Keratinocyte (primary cell): ENCODE data around the gene BANK1. TPM values are rescaled to one million over a fixed set of nuclear protein-coding genes. Genes with fewer than 3 reads are reported as not detected.

Experiments
- DNase-seq: peaks from one replicate; pipeline ENCODE4 v3.0.0-alpha.2; 2011; ENCODE audit warnings: low read depth, missing footprints, low spot score
- FAIRE-seq: peaks from 2 replicates; lab custom pipeline; 2011; peaks lifted over from hg19 to GRCh38; lab: Jason Lieb, UNC
- H2AFZ ChIP-seq: 2 replicates; pipeline ENCODE4 v1.6.0; 2012; ENCODE audit warnings: low read length, control low read depth, inconsistent platforms; ENCODE audit not compliant: control insufficient read depth
- H3K27ac ChIP-seq: 2 replicates; pipeline ENCODE4 v1.5.1; 2011; ENCODE audit warnings: low read length; ENCODE audit not compliant: control insufficient read depth, insufficient read depth
- H3K27me3 ChIP-seq: 3 replicates; pipeline ENCODE4 v1.6.0; 2011; ENCODE audit warnings: low read length; ENCODE audit not compliant: control insufficient read depth, insufficient read depth; ENCODE audit errors: extremely low read depth
- H3K36me3 ChIP-seq, 2 experiments: 2 replicates in 1 of 2; 3 replicates in 1 of 2; pipeline ENCODE4 v1.5.1; 2011; ENCODE audit warnings: low read length in 2 of 2, mild to moderate bottlenecking in 1 of 2; ENCODE audit not compliant: control insufficient read depth in 2 of 2, insufficient read depth in 2 of 2; ENCODE audit errors: extremely low read depth in 1 of 2
- H3K4me1 ChIP-seq: 3 replicates; pipeline ENCODE4 v1.5.1; 2011; ENCODE audit warnings: low read length; ENCODE audit not compliant: control insufficient read depth, insufficient read depth; ENCODE audit errors: extremely low read depth
- H3K4me2 ChIP-seq: 3 replicates; pipeline ENCODE4 v1.6.0; 2011; ENCODE audit warnings: low read depth, low read length; ENCODE audit not compliant: control insufficient read depth, insufficient read depth; ENCODE audit errors: extremely low read depth
- H3K4me3 ChIP-seq, 3 experiments: fragments of 200-600 bp in 1 of 3; sonication (generic) in 1 of 3; 2 replicates in 2 of 3; 3 replicates in 1 of 3; pipeline ENCODE4 v1.5.1; 2011 to 2016; ENCODE audit warnings: low read length in 3 of 3, mild to moderate bottlenecking in 3 of 3, control low read depth in 2 of 3, inconsistent platforms in 1 of 3, low read depth in 1 of 3, mixed read lengths in 1 of 3, mixed run types in 1 of 3, moderate library complexity in 1 of 3; ENCODE audit not compliant: control insufficient read depth in 2 of 3, insufficient read depth in 2 of 3; ENCODE audit errors: extremely low read depth in 1 of 3
- H3K79me2 ChIP-seq: 2 replicates; pipeline ENCODE4 v1.6.0; 2012; ENCODE audit warnings: low read length; ENCODE audit not compliant: control insufficient read depth, insufficient read depth
- H3K9ac ChIP-seq: 3 replicates; pipeline ENCODE4 v1.6.0; 2011; ENCODE audit warnings: low read length; ENCODE audit not compliant: control insufficient read depth, insufficient read depth; ENCODE audit errors: extremely low read depth
- H3K9me1 ChIP-seq: 3 replicates; pipeline ENCODE4 v1.6.0; 2011; ENCODE audit warnings: low read length; ENCODE audit not compliant: control insufficient read depth, insufficient read depth; ENCODE audit errors: extremely low read depth
- H3K9me3 ChIP-seq: 2 replicates; pipeline ENCODE4 v1.5.1; 2012; ENCODE audit warnings: low read depth, low read length; ENCODE audit not compliant: control insufficient read depth
- H4K20me1 ChIP-seq: 3 replicates; pipeline ENCODE4 v1.6.0; 2011; ENCODE audit warnings: low read length; ENCODE audit not compliant: control insufficient read depth, insufficient read depth; ENCODE audit errors: extremely low read depth
- EZH2 ChIP-seq: IDR thresholded peaks from one replicate; pipeline ENCODE4 v1.6.1; 2012; ENCODE audit warnings: inconsistent platforms, mild to moderate bottlenecking, low read length, moderate library complexity
- dilution Hi-C: fragments of 300-500 bp; cut with MboI; formaldehyde crosslinking; loops from one replicate; pipeline ENCODE4 v1.7.0; 2020; ENCODE audit warnings: low sequenced_read_pairs; ENCODE audit not compliant: extremely low pct_ligation_motif_present
- polyA plus RNA-seq, 5 experiments: library from polyadenylated mRNA; depleted of rRNA in 3 of 5; stranded (reverse) in 3 of 5; stranded (forward) in 1 of 5; unstranded in 1 of 5; fragments of >200 nt; gene quantifications; 1 replicate in 1 of 5; 2 replicates in 3 of 5; 3 replicates in 1 of 5; pipeline versions ENCODE4 v1.2.1 to v1.2.3, GENCODE V29; 2011 to 2012; ENCODE audit warnings: missing spikeins in 2 of 5, low read depth in 1 of 5, low replicate concordance in 1 of 5
- TF ChIP-seq, protein P1 (sequence below), 3 experiments: IDR thresholded peaks in 1 of 3; conservative IDR thresholded peaks in 1 of 3; optimal IDR thresholded peaks in 1 of 3; 2 replicates in 2 of 3; 3 replicates in 1 of 3; pipeline versions ENCODE3 to v1.5.1; 2011; ENCODE audit warnings: low read length in 3 of 3, mild to moderate bottlenecking in 3 of 3, moderate library complexity in 2 of 3, control low read depth in 1 of 3, inconsistent platforms in 1 of 3; ENCODE audit not compliant: insufficient read depth in 2 of 3; ENCODE audit errors: extremely low read depth in 1 of 3

The BANK1 gene
- polyA plus RNA-seq, 1 donor (not counting 4 experiments of a cell fraction or from before 2014, with no cell fraction given), result 0.25 TPM

DNA sequence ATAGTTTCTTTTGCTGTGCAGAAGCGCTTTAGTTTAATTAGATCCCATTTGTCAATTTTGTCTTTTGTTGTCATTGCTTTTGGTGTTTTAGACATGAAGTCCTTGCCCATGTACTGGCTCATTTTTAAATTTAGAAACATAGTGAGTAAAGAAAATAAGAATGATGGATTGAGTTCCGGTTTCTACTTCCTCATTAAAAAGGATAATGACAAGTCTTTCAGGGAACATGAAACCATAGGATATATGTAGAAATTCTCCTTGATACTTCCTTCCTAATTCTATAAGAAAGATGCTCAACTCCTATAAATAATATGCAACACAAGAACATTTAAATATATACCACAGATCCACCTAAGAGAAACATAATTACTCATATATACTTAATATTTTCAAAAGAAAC lies 240.9 kb downstream of the BANK1 start:
- H3K27ac ChIP-seq, result no peak overlapping the region
- TF ChIP-seq, protein P1, sequence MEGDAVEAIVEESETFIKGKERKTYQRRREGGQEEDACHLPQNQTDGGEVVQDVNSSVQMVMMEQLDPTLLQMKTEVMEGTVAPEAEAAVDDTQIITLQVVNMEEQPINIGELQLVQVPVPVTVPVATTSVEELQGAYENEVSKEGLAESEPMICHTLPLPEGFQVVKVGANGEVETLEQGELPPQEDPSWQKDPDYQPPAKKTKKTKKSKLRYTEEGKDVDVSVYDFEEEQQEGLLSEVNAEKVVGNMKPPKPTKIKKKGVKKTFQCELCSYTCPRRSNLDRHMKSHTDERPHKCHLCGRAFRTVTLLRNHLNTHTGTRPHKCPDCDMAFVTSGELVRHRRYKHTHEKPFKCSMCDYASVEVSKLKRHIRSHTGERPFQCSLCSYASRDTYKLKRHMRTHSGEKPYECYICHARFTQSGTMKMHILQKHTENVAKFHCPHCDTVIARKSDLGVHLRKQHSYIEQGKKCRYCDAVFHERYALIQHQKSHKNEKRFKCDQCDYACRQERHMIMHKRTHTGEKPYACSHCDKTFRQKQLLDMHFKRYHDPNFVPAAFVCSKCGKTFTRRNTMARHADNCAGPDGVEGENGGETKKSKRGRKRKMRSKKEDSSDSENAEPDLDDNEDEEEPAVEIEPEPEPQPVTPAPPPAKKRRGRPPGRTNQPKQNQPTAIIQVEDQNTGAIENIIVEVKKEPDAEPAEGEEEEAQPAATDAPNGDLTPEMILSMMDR (optimal IDR thresholded peaks at IDR 0.05 in 1 of 3, IDR thresholded peaks at IDR 0.05 in 1 of 3, conservative IDR thresholded peaks at IDR 0.05 in 1 of 3; ENCODE audit: extremely low read depth in 1 of 3, insufficient read depth in 2 of 3, low read length in 3 of 3), result no peak
- no peak for TF ChIP-seq EZH2
- no peaks in the 10 kb centered on the region for H4K20me1 ChIP-seq
- H3K4me3 ChIP-seq, result no peak overlapping the region
- no peak overlapping the region for H3K9ac ChIP-seq
- H3K36me3 ChIP-seq, result no peaks in the 10 kb centered on the region
- DNase-seq, result no peak
- no peaks in the 10 kb centered on the region for H3K27me3 ChIP-seq
- dilution Hi-C loops, result no loop called here
- no peak overlapping the region for H2AFZ ChIP-seq
- H3K9me3 ChIP-seq, result no peaks in the 10 kb centered on the region
- H3K79me2 ChIP-seq, result no peaks in the 10 kb centered on the region
- no peak for FAIRE-seq
- H3K4me1 ChIP-seq, result no peaks in the 10 kb centered on the region
- H3K9me1 ChIP-seq, result no peaks in the 10 kb centered on the region
- no peak overlapping the region for H3K4me2 ChIP-seq

DNA sequence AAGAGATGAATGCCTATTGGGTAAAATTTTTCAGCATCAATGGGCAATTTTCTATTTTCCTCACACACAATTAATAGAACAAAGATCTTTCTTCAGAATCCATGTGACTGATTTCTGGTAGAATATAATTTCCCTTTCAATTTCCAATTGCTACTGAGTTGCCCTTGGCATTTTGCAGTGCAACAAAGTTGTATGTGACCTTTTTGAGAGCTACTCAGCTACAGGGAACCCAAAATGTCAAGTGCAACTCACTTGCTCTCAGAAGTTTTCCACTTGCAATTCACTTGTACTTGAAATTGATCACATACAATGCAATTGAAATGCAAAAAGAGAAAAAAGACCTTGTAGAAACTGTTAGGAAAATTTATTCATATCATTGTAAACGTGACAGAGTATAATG lies 245.5 kb downstream of the BANK1 start:
- H3K27me3 ChIP-seq, result no peaks in the 10 kb centered on the region
- TF ChIP-seq, protein P1 (optimal IDR thresholded peaks at IDR 0.05 in 1 of 3, IDR thresholded peaks at IDR 0.05 in 1 of 3, conservative IDR thresholded peaks at IDR 0.05 in 1 of 3; ENCODE audit: extremely low read depth in 1 of 3, insufficient read depth in 2 of 3, low read length in 3 of 3), result no peak
- TF ChIP-seq EZH2, result no peak
- no peak for FAIRE-seq
- no peak overlapping the region for H2AFZ ChIP-seq
- no peaks in the 10 kb centered on the region for H3K9me1 ChIP-seq
- H3K79me2 ChIP-seq, result no peaks in the 10 kb centered on the region
- DNase-seq, result no peak
- no peaks in the 10 kb centered on the region for H3K9me3 ChIP-seq
- no peaks in the 10 kb centered on the region for H3K4me1 ChIP-seq
- dilution Hi-C loops, result no loop called here
- no peaks in the 10 kb centered on the region for H3K36me3 ChIP-seq
- H3K27ac ChIP-seq, result no peak overlapping the region
- H3K9ac ChIP-seq, result no peak overlapping the region
- no peaks in the 10 kb centered on the region for H4K20me1 ChIP-seq
- no peak overlapping the region for H3K4me3 ChIP-seq
- H3K4me2 ChIP-seq, result no peak overlapping the region
